ENCODE results near the gene PLXDC1.

- TF ChIP-seq CTCF (IDR thresholded peaks at IDR 0.05), result no peak
- TF ChIP-seq POLR2AphosphoS5 (IDR thresholded peaks at IDR 0.05; ENCODE audit: low read depth, low read length), result no peak
- TF ChIP-seq TCF7L2 (IDR thresholded peaks at IDR 0.05; ENCODE audit: low read depth, low read length), result no peak
Measured at GRCh38 chr17:39097150-39097519, 54.3 kb downstream of the PLXDC1 start.

All from Panc1 (cell line).